ENCODE results near the gene SUGCT.

- TF ChIP-seq CTCF (IDR thresholded peaks at IDR 0.05; ENCODE audit: low read length) (no peak), EZH2 (optimal IDR thresholded peaks at IDR 0.05; ENCODE audit: low read depth, low read length) (no peak), EZH2phosphoT487 (IDR thresholded peaks at IDR 0.05; ENCODE audit: low read length) (no peak)
Observed at GRCh38 chr7:40489844-40490602, 355.2 kb downstream of the SUGCT start.
